HTERT RPE-1 (cell line): ENCODE data around the gene NCKAP5.

ENCODE experiments used
- in situ Hi-C: fragments of 300-500 bp; cut with MboI; formaldehyde crosslinking; loops from 4 replicates; pipeline ENCODE4 v1.14.3; 2020; ENCODE audit warnings: low sequenced_read_pairs

Gene NCKAP5

DNA sequence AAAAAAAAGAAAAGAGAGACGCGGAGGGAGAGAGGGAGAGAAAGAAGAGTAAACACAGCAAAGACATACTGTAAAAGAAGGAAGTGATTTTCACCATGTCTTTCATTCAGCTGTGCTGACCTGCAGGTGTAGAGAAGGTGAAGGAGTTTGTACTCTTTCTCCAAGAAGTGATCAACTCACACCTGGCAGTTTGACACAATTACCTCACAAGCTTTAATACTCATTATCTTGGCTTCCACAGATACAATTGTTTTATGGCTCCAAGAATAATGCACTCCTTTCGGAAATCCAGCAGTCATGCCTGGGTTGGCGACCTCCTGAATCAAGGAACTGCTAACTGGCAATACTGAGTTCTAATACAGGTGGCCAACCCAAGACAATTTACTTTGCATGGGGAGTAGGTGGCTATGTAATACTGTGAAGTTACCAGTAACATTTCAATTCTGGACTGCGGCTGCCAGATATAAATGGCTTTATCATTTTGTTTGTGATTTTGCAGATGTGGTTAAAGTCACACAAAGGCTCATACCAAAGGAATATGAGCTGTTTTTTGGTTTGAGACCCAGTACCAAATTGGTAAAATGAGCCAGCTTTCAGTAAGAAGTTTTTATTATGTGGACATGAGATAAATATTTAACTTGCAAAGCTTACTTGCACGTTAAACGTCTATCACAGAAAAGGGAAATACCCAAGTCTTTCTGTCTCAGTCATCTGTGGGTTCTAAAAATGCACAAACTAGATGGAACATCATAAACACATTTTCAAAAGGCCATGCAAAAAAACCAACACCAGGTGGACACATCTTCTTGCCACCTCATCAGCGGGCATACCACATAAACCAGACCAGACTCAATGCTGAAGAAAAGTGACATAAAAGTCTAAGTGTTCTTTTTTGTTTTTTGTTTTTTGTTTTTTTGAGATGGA is 69.3 kb downstream of the NCKAP5 start:
- in situ Hi-C loops: no loop called here

- in situ Hi-C loops: no loop called here
Observed at GRCh38 chr2:133497951-133498565, 70.2 kb downstream of the NCKAP5 start.

DNA sequence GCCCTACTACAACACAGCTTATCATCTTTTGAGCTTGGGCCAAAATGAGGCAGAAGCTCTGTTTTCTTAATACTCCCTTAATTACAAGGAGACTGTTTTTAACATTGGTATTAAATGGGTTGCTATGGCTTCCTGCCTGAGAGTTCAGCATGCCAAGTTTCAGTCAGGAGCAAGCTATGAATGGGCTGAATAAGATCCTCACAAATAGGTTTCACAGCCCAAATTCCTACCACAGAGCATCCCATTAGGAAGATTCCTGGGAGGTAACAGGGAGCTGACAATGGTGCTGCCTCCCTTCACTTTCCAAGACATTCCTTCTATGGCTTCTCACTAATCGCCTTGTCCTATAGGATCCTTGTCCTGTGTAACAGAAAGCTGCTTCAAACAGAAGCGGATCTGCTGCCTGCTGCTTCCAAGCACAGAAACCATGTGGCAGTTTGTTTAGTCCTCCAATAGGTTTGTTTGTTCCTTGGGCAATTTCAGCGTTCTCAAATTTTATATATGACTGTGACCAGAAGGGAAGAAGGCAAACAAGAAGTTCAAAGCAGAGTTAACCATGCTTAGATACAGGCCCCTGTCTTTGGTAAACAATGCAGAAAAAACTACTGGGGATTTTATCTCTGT is 70.9 kb downstream of the NCKAP5 start:
- in situ Hi-C loops: no loop called here

DNA sequence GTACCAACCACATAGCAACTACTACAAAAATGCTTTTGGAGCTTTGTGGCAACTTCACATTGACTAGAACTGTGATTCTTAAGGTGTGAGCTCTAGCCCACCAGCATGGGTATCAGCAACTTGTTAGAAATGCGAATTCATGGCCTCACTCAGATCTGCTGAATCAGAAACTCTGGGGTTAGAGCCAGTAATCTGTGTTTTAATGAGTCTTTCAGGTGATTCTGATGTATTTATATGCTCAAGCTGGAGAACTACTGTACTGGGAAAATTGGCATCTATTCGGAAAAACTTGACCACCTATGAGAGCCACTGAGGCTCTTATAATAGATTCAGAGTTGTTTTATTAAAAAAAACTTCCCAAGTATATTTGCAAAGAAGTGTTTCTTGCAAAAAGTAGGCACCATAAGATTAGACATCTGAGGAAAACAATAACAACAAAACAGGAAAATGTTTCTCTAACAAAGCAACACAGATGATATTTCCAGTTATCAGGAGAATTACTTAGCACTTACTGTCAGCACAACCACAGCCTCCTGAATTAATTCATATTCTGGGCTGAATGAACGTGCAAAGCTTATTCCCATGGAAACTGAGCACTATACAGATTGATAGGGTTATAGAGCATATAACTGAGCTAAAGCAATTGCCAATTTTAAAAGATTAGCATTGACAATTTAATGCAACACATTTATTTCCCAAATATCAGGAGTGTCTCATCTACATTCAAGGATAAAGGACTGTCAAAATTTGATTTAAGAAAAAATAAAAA is 71.6 kb downstream of the NCKAP5 start:
- in situ Hi-C loops: no loop called here

DNA sequence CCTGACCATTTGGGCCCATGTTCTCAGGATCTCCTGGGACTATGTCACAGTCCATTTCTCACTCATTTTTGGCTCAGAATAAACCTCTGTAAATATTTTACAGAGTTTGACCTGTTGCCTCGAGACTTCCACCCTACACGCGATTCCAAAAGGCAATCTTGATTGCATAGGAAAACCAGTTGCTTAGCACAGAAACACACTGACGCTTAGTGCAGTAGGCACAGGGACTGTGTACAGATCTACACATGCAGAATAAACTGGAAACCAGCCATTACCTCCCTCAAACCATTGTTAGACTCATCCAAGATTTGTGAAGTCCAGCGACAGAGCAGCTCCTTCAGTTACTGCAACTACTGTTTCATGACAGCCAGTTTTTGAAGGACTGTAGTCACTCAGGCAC is 73.0 kb downstream of the NCKAP5 start:
- in situ Hi-C loops: no loop called here

DNA sequence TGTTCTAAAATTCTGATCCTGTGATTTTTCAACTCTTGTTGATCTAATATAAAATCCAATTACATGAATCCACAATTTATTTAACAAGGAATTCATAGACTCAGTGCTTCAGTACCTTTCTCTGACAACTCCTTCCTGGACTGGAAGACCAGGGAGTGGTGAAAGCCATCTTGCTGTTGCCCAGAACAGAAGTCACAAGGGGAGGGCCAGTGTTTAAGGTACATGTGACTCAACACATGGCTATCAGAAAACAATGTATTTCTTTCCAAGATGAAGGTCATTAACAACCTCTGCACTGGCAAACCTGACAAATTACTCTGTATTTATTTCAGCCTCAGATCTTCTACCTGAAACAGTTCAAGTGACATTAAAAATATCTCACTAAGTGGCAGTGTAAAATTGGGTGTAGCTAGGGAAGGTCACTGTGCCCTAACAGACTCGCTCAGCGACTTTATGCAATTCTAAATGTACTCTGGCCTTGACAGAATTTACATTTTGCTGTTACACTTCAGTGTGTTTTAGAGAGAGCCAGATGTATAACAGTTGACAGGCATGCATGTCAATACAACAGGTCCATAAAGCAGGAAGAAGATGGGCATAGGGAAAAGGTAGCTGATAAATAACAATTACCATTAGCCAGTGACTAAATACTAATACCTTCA is 75.4 kb downstream of the NCKAP5 start:
- in situ Hi-C loops: no loop called here

GRCh38 chr2:133490411-133490980 is 77.8 kb downstream of the NCKAP5 start:
- in situ Hi-C loops: no loop called here

DNA sequence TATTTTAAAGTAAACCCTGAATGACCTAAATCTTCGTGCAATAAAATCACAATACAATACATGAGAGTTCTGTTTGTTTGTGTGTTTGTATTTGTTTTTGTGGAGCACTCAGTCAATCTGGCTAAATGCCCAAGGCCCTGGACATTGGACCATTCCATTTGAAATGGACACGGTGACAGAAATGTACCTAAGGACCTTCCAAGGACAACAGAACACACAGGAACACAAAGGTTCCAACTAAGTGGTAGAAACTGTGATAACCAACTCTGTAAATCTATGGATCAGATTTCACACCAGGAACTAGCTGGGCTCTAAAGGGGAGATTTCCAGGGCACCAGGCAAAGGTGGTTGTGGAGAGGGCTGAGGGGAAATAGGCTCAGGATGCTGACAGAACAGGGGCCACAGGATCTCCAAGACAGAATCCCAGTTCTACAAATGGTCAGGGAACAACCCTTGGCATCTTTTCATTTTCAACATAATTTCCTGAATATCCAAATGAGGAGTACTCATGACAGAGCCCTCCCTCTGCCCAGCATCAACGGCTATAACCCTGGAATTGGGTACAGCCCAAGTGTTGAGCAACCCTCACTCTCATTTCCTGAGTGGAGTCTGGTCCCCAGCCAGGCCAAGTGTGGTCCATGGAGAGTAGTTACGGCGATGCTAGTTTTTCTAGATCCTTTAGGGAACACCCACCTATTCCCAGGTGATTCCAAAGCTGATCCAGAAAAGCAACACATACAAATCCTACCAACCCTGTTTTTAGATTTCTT is 78.4 kb downstream of the NCKAP5 start:
- in situ Hi-C loops: no loop called here

- in situ Hi-C loops: no loop called here
Observed at GRCh38 chr2:133489146-133489545, 79.1 kb downstream of the NCKAP5 start.

DNA sequence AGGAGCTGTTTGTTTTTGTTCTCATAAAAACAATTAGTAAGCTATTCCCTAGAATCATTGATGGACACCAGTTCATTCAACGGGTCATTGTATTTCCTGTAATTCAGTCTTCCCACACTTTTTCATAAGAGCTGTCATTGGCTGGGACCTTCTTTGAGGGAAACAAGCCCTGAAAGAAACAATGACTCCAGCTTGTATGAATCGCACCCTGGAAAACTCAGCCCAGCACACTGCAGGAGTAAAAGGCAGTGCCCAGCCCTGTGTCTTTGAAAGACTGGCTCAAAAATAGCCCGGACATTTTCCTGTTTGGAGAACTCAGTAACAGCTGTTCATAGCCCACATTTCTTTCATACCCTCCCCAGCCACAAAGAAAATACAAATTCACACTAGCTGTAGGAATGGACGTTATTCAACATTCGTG is 81.5 kb downstream of the NCKAP5 start:
- in situ Hi-C loops: no loop called here

GRCh38 chr2:133485868-133486267 is 82.4 kb downstream of the NCKAP5 start:
- in situ Hi-C loops: no loop called here

GRCh38 chr2:133484784-133485183 is 83.5 kb downstream of the NCKAP5 start:
- in situ Hi-C loops: no loop called here

- in situ Hi-C loops: no loop called here
Observed at GRCh38 chr2:133484106-133484505, 84.2 kb downstream of the NCKAP5 start.

GRCh38 chr2:133483181-133483580 is 85.1 kb downstream of the NCKAP5 start:
- in situ Hi-C loops: no loop called here

DNA sequence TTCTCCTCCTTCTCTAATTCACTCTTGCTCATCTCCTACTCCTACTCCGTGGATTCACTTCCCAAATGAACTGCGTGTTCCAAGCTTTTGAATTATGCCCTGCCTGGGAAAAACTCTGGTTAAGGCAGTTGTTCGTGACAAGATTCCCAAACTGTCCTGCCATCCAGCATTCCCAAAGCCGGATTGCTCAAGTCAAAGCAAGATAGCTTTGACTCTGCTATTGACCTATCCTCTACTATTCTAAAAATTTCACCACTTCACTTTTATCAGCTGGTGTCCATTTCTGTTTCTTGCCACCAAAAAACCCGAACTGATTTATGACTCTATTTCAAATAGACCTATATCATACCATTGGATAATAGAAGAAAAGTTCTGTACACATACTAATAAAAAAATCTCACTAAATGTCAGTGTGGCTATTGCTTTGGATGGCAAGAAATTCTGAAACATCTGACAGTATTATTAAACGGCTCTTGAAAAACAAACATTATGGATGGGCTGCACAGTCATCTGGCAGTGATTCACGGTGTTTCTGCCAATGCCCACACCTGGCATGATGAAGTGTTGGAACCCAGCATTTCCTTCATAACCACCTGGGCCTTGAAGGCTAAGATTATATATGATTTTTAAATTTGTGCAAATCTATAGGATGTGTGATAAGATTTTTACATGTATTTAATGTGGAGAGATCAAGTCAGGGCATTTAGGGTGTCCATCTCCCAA is 87.4 kb downstream of the NCKAP5 start:
- in situ Hi-C loops: no loop called here

- in situ Hi-C loops: no loop called here
Observed at GRCh38 chr2:133477616-133477990, 90.7 kb downstream of the NCKAP5 start.

- in situ Hi-C loops: no loop called here
Observed at GRCh38 chr2:133476931-133477615, 91.2 kb downstream of the NCKAP5 start.

DNA sequence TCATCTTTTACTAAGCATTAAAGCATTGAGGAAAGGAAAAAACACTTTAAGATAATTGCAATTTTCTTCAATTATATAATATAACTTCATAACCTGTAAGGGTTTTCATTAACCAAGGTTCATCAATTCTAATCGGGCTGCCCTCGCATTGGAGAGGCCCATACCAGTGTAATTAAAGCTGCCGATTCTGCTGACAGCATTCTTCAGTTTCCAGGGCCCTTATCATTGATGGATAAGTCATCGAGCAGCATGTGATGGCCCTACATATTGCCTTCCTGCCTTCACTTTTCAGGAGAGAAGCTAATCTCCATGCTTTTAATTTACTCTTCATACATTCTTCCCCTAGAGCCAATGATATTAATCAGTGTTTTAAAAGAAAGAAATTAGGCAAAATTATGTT is 92.0 kb downstream of the NCKAP5 start:
- in situ Hi-C loops: no loop called here
